GM19193 (cell line): ENCODE results near the gene PPP4R3A.

ENCODE experiments used
- POLR2A ChIP-seq: IDR thresholded peaks from 4 replicates; pipeline ENCODE4 v1.6.1; 2011; ENCODE audit not compliant: insufficient read depth, insufficient read length; ENCODE audit errors: extremely low read depth

Gene PPP4R3A

DNA sequence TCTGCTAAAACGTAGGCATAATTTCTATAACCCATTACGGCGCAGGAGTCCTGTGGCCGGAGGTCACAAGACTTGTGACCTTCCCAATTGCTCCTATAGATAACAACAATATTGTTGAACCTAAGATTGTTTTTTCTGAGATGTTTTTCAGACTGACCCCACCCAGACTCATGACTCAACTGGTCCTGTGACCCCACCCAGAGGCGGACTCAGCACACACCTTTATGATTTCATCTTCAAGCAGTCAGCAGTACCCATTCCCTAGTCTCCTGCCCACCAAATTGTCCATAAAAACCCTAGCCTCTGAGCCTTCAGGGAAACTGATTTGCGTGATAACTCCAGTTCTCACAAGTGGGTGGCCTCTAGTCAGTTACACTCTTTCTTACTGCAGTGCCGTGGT lies 5.9 kb upstream of the PPP4R3A start:
- no peak for TF ChIP-seq POLR2A

DNA sequence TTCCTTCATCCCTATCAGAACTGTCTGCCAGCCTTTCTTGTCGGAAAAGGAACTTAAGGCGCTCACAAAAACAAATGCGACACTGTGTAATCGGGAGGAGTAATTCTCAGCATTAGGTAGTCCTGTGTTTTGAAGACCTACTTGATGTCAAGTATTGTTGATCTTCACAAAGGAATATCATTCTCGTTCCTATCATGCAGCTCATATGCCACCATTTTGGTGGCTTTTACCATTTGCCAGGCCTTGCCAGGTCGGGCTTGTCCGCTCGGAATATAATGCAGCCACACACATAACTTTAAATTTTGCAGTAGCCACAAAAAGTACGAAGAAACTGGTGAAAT lies 903 bp upstream of the PPP4R3A start:
- no peak for TF ChIP-seq POLR2A

DNA sequence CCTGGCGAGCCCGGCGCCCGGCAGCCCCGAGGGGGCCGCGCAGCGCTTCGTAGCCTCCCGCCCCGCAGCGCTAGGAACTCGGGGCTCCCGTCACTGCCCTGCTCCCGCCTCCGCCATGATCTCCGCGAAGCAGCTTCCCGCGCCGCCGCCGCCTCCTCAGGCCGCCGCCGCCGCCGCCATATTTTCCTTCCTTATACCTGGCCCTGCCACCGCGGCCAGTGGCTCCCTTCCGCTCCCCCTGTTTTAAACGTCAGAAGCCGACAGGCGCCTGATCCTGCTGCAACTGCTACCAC lies 286 bp downstream of the PPP4R3A start:
- no peak for TF ChIP-seq POLR2A

DNA sequence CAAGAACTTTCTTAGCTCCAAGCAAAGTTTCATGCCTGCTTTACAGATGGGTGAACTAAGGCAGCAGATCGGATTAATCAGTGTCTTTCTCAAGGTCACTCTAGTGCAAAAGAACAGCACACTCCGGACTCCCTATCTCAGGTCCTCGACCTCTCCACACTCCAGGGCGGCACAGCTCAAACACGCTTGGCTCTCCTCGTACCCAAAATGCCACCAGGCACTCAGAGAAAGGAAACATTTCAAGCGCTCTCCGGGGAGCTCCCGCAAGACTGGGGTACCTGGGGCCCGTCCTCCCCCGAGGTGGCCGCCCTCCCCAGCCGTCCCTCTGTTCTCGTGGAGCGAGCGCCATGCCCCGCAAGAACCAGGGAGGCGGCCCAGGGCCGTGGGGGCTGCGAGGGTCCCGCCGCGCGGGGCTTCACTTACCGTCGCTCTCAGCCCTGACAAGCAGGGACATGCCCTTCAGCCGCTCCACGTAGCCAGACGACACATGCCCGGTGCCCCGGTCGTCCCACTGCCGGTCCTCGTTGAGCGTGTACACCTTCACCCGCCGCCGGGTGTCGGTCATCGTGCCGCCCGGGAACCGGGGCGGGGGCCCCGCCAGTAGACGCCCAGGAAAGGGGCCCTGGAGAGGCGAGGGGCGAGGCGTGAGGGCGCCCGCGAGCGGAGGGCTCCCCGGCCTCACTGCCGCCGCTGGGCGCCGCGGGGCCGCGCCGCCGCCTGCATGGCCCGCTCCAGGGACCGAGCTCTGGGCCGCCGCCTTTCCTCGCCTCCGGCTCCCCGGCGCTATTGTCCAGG lies 830 bp downstream of the PPP4R3A start:
- TF ChIP-seq POLR2A: no peak

DNA sequence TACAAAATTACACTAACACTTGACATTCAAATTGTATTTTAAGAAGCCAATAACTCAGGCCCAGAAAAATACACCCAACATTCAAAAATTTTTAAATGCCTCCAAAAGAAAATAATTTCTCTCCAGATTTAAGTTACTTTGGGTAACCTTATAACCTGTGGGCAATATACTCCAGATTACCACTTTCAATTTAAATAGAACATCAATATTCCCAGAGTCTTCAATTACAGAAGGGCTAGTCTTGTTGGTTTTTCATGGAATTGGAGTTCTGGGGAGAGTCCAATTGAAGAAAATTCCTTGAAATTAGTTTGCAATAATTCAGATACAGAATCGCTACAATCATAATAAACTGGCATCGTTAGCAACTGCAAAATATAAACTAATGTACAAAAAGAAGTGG lies 2.0 kb downstream of the PPP4R3A start:
- TF ChIP-seq POLR2A: no peak

DNA sequence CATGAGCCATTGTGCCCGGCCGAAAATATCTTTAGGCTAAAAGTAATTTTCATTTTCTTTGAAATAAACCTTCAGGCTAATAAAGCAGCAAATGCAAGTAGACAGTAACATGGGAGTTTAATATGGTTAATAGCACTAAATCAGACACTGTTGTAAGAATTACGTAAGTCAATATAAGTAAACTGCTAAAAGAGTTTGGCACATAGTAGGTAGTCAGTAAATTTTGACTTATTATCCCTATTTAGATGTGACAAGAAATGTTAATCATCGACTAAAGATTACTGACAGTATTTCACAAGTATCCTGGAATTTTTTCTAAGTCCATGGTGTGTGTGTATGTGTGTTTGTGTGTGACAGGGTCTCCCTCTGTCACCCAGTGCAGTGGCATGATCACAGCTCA lies 3.9 kb downstream of the PPP4R3A start:
- TF ChIP-seq POLR2A: no peak

DNA sequence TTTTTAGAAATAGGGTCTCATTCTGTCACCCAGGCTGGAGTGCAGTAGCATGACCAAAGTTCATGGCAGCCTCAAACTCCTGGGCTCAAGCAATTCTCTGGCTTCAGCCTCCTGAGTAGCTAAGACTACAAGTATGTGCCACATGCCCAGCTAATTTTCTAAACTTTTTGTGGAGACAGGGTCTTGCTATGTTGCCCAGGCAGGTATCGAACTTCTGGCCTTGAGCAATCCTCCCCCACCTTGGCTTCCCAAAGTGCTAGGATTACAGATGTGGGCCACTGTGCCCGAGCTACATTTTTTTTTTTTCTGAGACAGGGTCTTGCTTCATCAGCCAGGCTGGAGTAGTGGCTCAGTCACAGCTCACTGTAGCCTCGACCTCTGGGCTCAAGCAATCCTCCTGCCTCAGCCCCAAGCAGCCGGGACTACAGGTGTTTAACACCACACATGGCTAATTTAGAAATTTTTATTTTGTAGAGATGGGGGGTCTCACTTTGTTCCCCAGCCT lies 7.1 kb downstream of the PPP4R3A start:
- TF ChIP-seq POLR2A: no peak

DNA sequence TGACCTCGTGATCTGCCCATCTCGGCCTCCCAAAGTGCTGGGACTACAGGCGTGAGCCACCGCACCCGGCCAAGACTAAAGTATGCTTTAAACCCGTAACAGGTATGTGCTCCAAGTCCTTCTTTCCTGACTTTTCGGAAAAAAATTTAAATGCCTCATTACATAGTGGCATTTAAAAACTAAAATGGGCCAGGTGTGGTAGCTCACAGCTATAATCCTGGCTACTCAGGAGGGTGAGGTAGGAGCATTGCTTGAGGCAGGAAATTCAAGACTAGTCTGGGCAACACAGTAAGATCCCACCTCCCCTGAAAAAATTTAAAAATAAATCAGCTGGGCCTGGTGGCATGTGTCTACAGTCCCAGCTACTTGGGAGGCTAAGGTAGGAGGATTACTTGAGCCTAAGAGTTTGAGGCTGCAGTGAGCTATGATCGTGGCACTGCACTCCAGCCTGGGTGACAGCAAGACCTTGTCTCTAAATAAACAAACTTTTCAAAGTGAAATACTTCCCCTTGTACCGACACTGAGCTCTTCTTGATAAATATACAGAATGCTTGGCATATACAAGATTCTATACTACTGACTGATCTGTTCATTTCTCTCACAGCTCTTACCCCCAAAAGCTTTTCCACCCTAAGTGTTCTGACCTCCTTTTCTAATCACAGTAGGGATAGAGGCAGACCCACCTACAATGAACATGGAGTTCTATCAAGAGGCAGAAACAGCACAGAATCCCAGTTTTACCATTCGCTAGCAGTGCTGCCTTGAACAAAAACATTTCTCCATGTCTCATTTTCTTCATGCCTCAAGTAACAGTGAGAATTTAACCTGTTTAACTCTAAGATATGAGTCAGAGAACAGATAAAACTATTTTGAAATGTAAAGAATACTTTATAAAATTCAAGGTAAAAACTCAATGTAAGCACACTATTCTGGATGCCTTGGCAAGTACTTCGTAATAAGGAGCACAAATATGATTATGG lies 7.9 kb downstream of the PPP4R3A start:
- TF ChIP-seq POLR2A: no peak

DNA sequence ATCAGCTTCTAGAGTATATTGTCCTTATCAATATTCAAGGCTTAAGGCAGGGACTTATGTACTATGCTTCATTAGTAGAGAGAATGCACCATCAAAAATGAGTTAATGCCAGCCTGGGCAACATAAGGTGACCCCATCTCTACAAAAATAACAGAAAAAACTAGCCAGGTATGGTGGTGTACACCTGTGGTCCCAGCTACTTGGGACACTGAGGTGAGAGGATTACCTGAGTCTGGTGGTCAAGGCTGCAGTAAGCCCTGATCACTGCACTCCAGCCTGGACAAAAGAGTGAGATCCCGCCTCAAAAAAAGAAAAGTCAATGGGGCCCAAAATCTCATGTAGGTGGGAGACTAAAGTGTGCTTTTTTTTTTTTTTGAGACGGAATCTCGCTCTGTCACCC lies 8.8 kb downstream of the PPP4R3A start:
- TF ChIP-seq POLR2A: no peak

DNA sequence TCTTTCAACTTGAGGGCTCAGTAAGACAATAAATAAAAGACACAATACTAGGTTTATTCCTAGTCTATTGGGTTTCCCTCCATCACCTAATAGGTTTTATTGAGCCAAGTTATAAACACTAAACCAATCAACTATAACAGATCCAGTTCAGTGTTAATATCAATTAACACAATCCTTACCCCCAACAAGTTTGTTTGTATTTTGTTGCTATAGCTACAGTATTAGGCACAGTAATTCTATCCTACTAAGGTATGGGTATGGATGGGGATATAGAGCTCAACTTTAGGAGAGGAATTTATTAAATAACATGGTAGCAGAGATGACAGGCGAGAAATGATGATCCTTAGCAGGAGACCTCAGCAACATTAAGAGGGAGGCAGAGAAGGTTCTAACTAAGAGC lies 13.3 kb downstream of the PPP4R3A start:
- no peak for TF ChIP-seq POLR2A

DNA sequence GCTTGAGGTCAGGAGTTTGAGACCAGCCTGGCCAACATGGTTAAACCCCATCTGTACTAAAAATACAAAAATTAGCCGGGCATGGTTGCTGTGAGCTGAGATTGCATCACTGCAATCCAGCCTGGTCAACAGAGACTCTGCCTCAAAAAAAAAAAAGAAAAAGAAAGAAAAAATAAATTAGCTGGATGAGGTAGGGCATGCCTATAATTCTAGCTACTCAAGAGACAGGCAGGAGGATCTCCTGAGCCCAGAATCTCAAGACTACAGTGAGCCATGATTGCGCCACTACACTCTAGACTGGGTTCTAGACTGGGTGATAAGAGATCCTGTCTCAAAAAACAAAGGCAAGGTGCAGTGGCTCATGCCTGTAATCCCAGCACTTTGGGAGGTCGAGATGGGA lies 16.9 kb downstream of the PPP4R3A start:
- no peak for TF ChIP-seq POLR2A

DNA sequence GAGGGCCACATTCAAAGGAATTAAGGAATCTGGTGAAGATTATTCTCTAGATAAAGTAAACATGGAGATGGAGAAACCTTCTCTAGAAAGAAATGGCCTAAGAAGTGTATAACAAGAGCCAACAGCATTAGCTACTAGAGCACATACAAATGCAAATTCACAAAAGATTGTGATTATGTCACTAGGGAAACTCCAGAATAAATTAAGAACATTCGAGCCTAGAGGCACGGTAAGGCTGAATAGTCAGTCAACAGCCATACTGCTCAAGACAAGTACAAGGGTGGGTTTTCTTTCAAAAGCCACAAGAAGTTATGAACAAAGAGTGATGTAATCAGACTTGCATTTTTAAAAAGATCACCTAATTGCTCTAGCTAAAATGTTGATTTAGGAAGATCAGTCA lies 25.4 kb downstream of the PPP4R3A start:
- TF ChIP-seq POLR2A: no peak

DNA sequence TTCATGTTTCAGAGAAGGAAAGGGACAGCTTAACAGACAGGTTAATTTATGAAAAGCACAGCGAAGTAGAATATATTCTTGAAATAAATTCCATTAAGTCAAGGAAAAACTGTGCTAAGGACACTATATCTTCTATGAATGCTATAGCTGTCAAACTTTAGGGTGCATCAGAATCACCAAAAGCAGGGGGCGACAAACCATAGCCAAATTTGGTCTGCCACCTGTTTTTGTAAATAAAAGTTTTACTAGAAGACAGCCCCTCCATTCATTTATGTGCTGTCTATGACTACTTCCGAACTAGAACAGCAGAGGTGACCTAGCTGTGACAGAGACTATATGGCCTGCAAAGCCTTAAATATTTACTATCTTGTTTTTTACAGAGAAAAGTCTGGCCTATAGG lies 25.9 kb downstream of the PPP4R3A start:
- no peak for TF ChIP-seq POLR2A

DNA sequence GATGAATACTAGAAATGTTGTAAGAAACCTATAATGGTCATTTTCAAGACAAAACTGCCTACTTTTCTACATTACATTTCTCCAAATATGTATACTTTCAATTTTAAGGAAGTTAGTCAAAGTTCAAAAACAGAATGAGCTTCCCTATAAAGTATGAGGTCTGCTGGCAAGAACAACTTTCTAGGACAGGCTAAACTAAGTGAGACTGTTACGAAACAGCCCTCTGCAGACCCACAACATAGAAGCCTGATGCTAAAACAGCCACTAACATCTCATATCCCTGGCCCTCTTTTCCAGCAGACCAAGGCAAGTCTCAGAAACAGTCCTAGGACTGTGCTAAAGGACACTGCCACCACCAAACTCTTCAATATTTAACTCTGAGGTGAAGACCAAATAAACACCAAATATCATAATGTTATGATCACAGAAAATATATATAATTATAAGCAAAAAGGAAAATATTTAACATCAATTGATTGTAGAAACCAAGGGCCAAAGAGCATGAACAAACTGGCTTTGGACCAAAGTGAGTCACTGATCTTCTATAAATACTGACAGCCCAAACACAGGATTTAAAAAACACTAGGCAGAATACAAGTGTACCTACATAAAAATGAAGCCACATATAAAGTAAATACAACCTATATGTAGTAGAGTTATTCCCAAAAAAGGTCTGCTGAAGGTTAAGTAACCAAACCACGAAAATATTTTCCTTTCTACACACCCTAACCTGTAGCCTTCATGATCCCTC lies 27.7 kb downstream of the PPP4R3A start:
- no peak for TF ChIP-seq POLR2A

DNA sequence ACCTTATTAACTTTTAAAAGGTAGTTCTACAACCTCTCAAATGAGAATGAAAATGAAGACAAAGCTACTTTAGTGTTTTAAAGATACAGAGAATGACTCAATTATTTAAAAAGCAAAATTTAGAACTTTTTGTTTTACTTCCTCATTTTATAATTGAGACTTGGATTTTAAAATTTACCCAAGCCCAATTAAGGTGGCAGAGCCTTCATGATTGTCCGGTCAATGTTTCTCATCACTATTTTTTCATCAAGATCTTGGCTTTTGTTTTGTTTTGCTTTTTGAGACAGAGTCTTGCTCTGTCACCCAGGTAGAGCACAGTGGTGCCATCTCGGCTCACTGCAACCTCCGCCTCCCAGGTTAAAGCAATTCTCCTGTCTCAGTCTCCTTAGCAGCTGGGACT lies 32.7 kb downstream of the PPP4R3A start:
- no peak for TF ChIP-seq POLR2A
